HG02798 (cell line): ENCODE results near the gene LRIG2.
"Not testable (repeated sequence)": the region's sequence is repeated elsewhere in the genome, so short reads cannot be mapped to it uniquely, and the experiment has no call there.

ENCODE experiments used
- ATAC-seq: cut with Tn5 transposase; IDR thresholded peaks from one replicate; pipeline ENCODE4 v1.9.1; 2021; ENCODE audit warnings: mild to moderate bottlenecking; ENCODE audit not compliant: unreplicated experiment, poor library complexity

LRIG2 gene

DNA sequence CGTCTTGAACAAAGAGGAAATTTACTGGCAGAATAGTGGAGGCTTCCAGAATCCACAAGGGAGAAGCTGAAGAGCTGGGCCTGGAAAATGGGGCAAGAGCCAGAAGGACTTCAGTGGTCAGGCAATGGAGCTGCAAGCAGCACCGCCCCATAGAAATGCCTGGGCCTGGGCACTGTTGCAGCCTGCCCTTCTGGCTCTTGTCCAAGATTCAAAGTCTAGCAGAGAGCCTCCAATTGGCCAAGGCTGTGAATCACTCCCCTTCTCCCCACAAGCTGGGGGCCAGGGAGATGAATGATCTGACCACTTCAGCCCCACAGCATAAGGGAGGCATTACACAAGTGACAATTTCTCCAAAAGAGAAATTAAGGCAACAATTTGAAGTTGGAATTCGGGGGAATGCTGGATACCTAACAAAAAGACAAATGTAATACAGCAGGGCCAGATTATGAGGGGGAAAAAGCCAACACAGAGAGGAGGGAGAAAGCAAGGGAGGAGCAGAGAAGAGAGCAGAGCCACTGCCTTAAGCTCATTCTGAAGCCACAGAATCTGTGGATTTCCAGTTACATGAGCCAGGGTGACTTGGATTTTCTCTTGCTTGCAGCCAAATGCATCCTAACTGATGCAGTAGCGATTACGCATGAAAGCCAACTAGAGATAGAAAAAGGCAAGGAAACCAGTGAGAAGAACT lies 80.3 kb downstream of the LRIG2 start:
- no peak for ATAC-seq

DNA sequence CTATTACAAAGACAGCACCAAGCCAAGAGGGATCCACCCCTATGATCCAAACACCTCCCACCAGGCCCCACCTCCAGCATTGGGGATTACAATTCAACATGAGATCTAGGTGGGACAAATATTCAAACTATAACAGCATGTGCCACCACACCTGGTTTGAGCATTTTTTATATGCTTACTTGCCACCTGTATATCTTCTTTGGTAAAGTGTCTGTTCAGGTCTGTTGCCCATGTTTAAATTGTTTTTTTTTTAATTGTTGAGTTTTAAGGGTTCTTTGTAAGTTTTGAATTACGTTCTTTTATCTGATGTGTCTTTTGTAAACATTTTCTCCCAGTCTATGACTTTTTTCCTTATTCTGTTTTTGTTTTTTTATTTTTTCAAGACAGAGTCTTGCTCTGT lies 83.4 kb downstream of the LRIG2 start:
- ATAC-seq, result no peak

DNA sequence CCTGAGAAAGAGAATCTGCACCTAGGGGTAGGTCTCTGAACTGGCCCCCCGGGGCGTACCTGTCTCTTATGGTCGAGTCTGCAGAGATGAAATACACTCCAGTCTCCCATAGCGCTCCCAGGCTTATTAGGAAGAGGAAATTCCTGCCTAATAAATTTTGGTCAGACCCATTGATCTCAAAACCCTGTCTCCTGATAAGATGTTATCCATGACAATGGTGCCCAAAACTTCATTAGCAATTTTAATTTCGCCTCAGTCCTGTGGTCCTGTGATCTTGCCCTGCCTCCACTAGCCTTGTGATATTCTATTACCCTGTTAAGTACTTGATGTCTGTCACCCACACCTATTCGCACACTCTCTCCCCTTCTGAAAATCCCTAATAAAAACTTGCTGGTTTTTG lies 85.7 kb downstream of the LRIG2 start:
- not testable (repeated sequence) for ATAC-seq

DNA sequence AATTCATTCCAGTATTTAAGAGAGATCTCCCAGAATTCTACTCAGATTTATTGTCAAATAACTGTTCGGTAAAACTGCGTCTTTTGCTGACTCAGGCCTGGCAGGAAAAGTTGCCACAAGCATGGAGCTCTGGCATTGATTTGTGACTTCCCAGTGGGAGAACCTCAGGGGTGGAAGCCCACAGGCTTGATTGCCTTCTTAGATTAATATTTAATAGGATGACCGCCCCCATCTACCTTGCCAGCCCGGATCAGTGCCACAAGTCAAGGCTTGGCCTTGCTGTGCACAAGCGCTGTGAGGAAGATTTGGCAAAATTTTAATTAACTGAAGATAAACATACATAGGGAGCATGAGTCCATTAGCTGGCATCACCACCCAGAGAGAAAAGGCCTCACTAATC lies 93.5 kb downstream of the LRIG2 start:
- ATAC-seq, result no peak

- ATAC-seq, result no peak
These were observed 95.9 kb downstream of the LRIG2 start for GRCh38 chr1:113168946-113169345.

DNA sequence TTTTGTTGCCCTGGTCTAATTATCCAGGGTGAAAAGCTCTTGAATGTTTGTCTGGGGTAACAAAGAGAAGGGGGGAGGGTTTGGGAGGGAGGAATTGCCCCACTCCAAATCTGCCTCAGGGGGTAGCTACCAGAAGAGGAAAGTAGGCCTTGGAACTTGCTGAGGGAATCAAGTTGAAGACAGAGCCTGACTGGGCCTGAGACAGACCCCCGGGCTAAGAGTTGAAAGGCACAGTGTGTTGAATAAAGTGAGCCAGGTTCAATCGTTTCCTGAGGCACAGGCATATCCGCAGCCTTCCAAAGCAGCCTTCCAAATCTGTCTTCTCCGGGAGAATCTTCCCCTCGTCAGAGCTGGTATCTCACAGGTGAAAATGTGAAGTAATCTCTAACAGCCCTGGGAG lies 96.6 kb downstream of the LRIG2 start:
- no peak for ATAC-seq

GRCh38 chr1:113170519-113170918 lies 97.5 kb downstream of the LRIG2 start:
- no peak for ATAC-seq

GRCh38 chr1:113178106-113178505 lies 105.1 kb downstream of the LRIG2 start:
- ATAC-seq, result peak; percentile 75

GRCh38 chr1:113178522-113178921 lies 105.5 kb downstream of the LRIG2 start:
- ATAC-seq, result peak; percentile 6
